GM10847 (cell line): Measurements from ENCODE around the gene DSEL.

Source experiments
- POLR2A ChIP-seq: IDR thresholded peaks from 2 replicates; pipeline ENCODE4 v1.6.1; 2011; ENCODE audit not compliant: insufficient read length; ENCODE audit errors: extremely low read depth

Gene DSEL

DNA sequence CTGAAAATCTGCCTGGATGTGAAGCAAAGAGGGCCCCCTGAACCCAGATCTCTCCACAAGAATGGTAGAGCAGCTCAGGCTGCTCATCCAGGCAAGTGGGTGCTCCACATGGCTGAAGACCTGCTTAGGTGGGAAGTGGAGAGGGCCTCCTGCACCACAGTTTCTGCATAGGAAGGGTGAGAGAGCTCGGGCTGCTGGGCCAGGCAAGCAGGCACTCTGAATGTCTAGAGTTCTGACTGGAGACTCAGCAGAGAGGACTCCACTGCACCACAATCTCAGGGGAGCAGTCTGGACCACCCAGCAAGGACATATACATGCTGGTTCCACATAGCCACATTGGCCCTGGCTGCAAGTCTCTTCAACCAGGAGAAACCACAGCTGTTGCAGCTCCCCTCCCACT lies 52.0 kb downstream of the DSEL start:
- no peak for TF ChIP-seq POLR2A

DNA sequence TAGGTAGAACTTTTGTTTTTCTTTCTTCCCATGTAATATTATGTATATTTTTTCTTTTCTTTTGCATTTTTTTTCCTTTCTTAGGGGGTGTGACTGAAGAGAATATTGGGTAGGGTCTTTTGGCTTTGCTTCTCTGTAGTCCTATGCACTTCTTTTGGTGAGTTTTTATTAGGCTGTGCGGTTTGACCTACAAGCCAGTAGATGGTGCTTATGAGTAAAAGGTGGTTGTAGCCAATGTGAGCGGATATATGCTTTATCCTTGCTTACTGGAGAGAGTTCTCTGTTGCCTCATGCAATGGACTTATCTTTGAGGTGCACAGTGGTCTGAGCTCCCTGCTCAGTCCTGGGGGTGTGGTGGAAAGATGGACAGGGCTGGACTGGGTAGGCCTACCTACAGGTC lies 52.7 kb downstream of the DSEL start:
- TF ChIP-seq POLR2A, result no peak

GRCh38 chr18:67456711-67457110 lies 59.8 kb downstream of the DSEL start:
- TF ChIP-seq POLR2A, result no peak
